Measurements from ENCODE around the gene SUN5. TPM values are rescaled to one million over a fixed set of nuclear protein-coding genes. Genes with fewer than 3 reads are reported as not detected.
A peak's percentile ranks its signal among the peaks of the same experiment; 100 is the strongest.
"Not testable (repeated sequence)": the region's sequence is repeated elsewhere in the genome, so short reads cannot be mapped to it uniquely, and the experiment has no call there.

The SUN5 gene
- total and polyA plus RNA-seq, 9 donors = not detected

- Histone ChIP-seq H3K4me1 (ENCODE audit: control insufficient read depth, insufficient read depth, low read length) (peaks cover 11% of the 10 kb centered on the region), H3K9me3 (replicated peaks; ENCODE audit: control insufficient read depth, low read depth, low read length) (no peaks in the 10 kb centered on the region), H3K36me3 (ENCODE audit: control insufficient read depth, insufficient read depth, low read length) (no peaks in the 10 kb centered on the region), H3K4me3 (ENCODE audit: low read length) (no peak overlapping the region), H3K27ac (ENCODE audit: low read length) (no peak overlapping the region), H3K27me3 (ENCODE audit: control insufficient read depth, insufficient read depth, low read length) (no peaks in the 10 kb centered on the region)
- DNase-seq = no peak
- 73% methylated on average over 9 of the region's 15 CpGs for WGBS (ENCODE audit: insufficient coverage)
Measured at GRCh38 chr20:32975698-32976674, 28.2 kb downstream of the SUN5 start.

GRCh38 chr20:32975121-32975520 lies 29.1 kb downstream of the SUN5 start:
- not testable (repeated sequence) for H3K9me3 ChIP-seq (replicated peaks; ENCODE audit: control insufficient read depth, low read depth, low read length); H3K4me1 ChIP-seq (ENCODE audit: control insufficient read depth, insufficient read depth, low read length); H3K27me3 ChIP-seq (ENCODE audit: control insufficient read depth, insufficient read depth, low read length); H3K27ac ChIP-seq (ENCODE audit: low read length); H3K36me3 ChIP-seq (ENCODE audit: control insufficient read depth, insufficient read depth, low read length); H3K4me3 ChIP-seq (ENCODE audit: low read length); DNase-seq
- 45% methylated on average over 2 of the region's 4 CpGs for WGBS (ENCODE audit: insufficient coverage)

GRCh38 chr20:32974204-32975064 lies 29.8 kb downstream of the SUN5 start:
- not testable (repeated sequence) for H3K27me3 ChIP-seq (ENCODE audit: control insufficient read depth, insufficient read depth, low read length); H3K27ac ChIP-seq (ENCODE audit: low read length); H3K9me3 ChIP-seq (replicated peaks; ENCODE audit: control insufficient read depth, low read depth, low read length); DNase-seq; H3K4me3 ChIP-seq (ENCODE audit: low read length); H3K4me1 ChIP-seq (ENCODE audit: control insufficient read depth, insufficient read depth, low read length); H3K36me3 ChIP-seq (ENCODE audit: control insufficient read depth, insufficient read depth, low read length)
- WGBS (ENCODE audit: insufficient coverage) = 58% methylated on average over 9 of the region's 9 CpGs

GRCh38 chr20:32973077-32973717 lies 31.0 kb downstream of the SUN5 start:
- peaks cover 8% of the 10 kb centered on the region for H3K4me1 ChIP-seq (ENCODE audit: control insufficient read depth, insufficient read depth, low read length)
- H3K9me3 ChIP-seq (replicated peaks; ENCODE audit: control insufficient read depth, low read depth, low read length) = no peaks in the 10 kb centered on the region
- DNase-seq = no peak
- 76% methylated on average over 3 of the region's 10 CpGs for WGBS (ENCODE audit: insufficient coverage)
- H3K27ac ChIP-seq (ENCODE audit: low read length) = no peak overlapping the region
- no peak overlapping the region for H3K4me3 ChIP-seq (ENCODE audit: low read length)
- no peaks in the 10 kb centered on the region for H3K27me3 ChIP-seq (ENCODE audit: control insufficient read depth, insufficient read depth, low read length)
- H3K36me3 ChIP-seq (ENCODE audit: control insufficient read depth, insufficient read depth, low read length) = no peaks in the 10 kb centered on the region

GRCh38 chr20:32972181-32973076 lies 31.8 kb downstream of the SUN5 start:
- H3K4me1 ChIP-seq (ENCODE audit: control insufficient read depth, insufficient read depth, low read length) = peaks cover 8% of the 10 kb centered on the region
- 82% methylated on average over 8 of the region's 13 CpGs for WGBS (ENCODE audit: insufficient coverage)
- peak; percentile 41 for DNase-seq
- no peak overlapping the region for H3K4me3 ChIP-seq (ENCODE audit: low read length)
- no peaks in the 10 kb centered on the region for H3K9me3 ChIP-seq (replicated peaks; ENCODE audit: control insufficient read depth, low read depth, low read length)
- H3K27me3 ChIP-seq (ENCODE audit: control insufficient read depth, insufficient read depth, low read length) = no peaks in the 10 kb centered on the region
- H3K27ac ChIP-seq (ENCODE audit: low read length) = no peak overlapping the region
- H3K36me3 ChIP-seq (ENCODE audit: control insufficient read depth, insufficient read depth, low read length) = no peaks in the 10 kb centered on the region

GRCh38 chr20:32971703-32972161 lies 32.5 kb downstream of the SUN5 start:
- 0% methylated on average over 1 of the region's 6 CpGs for WGBS (ENCODE audit: insufficient coverage)
- Histone ChIP-seq H3K27me3 (ENCODE audit: control insufficient read depth, insufficient read depth, low read length) (no peaks in the 10 kb centered on the region), H3K4me3 (ENCODE audit: low read length) (no peak overlapping the region), H3K27ac (ENCODE audit: low read length) (peak overlapping the region; percentile 29), H3K4me1 (ENCODE audit: control insufficient read depth, insufficient read depth, low read length) (peaks cover 8% of the 10 kb centered on the region), H3K36me3 (ENCODE audit: control insufficient read depth, insufficient read depth, low read length) (no peaks in the 10 kb centered on the region), H3K9me3 (replicated peaks; ENCODE audit: control insufficient read depth, low read depth, low read length) (no peaks in the 10 kb centered on the region)
- peak; percentile 21 for DNase-seq

- DNase-seq = no peak
- Histone ChIP-seq H3K36me3 (ENCODE audit: control insufficient read depth, insufficient read depth, low read length) (no peaks in the 10 kb centered on the region), H3K27me3 (ENCODE audit: control insufficient read depth, insufficient read depth, low read length) (peaks cover 3% of the 10 kb centered on the region), H3K4me1 (ENCODE audit: control insufficient read depth, insufficient read depth, low read length) (peaks cover 8% of the 10 kb centered on the region), H3K4me3 (ENCODE audit: low read length) (no peak overlapping the region), H3K27ac (ENCODE audit: low read length) (no peak overlapping the region), H3K9me3 (replicated peaks; ENCODE audit: control insufficient read depth, low read depth, low read length) (no peaks in the 10 kb centered on the region)
- WGBS (ENCODE audit: insufficient coverage) = 84% methylated on average over 2 of the region's 2 CpGs
Measured at GRCh38 chr20:32970973-32971300, 33.3 kb downstream of the SUN5 start.

- Histone ChIP-seq H3K4me1 (ENCODE audit: control insufficient read depth, insufficient read depth, low read length) (peaks cover 8% of the 10 kb centered on the region), H3K36me3 (ENCODE audit: control insufficient read depth, insufficient read depth, low read length) (no peaks in the 10 kb centered on the region), H3K27ac (ENCODE audit: low read length) (no peak overlapping the region), H3K27me3 (ENCODE audit: control insufficient read depth, insufficient read depth, low read length) (peaks cover 3% of the 10 kb centered on the region), H3K4me3 (ENCODE audit: low read length) (no peak overlapping the region), H3K9me3 (replicated peaks; ENCODE audit: control insufficient read depth, low read depth, low read length) (no peaks in the 10 kb centered on the region)
- no peak for DNase-seq
- 90% methylated on average over 10 of the region's 15 CpGs for WGBS (ENCODE audit: insufficient coverage)
Measured at GRCh38 chr20:32970115-32970972, 33.9 kb downstream of the SUN5 start.
